NCI-H82 treated with DMSO at 0.1 percent for 48 hours (cell line): ENCODE measurements around the gene AP3B1.

ENCODE experiments used
- DNase-seq: peaks from one replicate; lab custom pipeline; 2025; ENCODE audit not compliant: unreplicated experiment; lab: John Stamatoyannopoulos, UW

AP3B1 gene

GRCh38 chr5:78293851-78294247 lies 649 bp downstream of the AP3B1 start:
- no peak for DNase-seq

GRCh38 chr5:78291687-78292086 lies 2.8 kb downstream of the AP3B1 start:
- DNase-seq = no peak

- no peak for DNase-seq
These were observed 4.6 kb downstream of the AP3B1 start for GRCh38 chr5:78289911-78290310.

GRCh38 chr5:78288246-78288645 lies 6.3 kb downstream of the AP3B1 start:
- no peak for DNase-seq

GRCh38 chr5:78287833-78288232 lies 6.7 kb downstream of the AP3B1 start:
- no peak for DNase-seq

GRCh38 chr5:78287169-78287568 lies 7.3 kb downstream of the AP3B1 start:
- DNase-seq = no peak

- no peak for DNase-seq
These were observed 8.2 kb downstream of the AP3B1 start for GRCh38 chr5:78286290-78286689.

GRCh38 chr5:78283802-78284201 lies 10.7 kb downstream of the AP3B1 start:
- no peak for DNase-seq

GRCh38 chr5:78283105-78283504 lies 11.4 kb downstream of the AP3B1 start:
- no peak for DNase-seq

- DNase-seq = no peak
These were observed 14.2 kb downstream of the AP3B1 start for GRCh38 chr5:78280261-78280660.

GRCh38 chr5:78279194-78279593 lies 15.3 kb downstream of the AP3B1 start:
- no peak for DNase-seq

GRCh38 chr5:78277715-78278114 lies 16.8 kb downstream of the AP3B1 start:
- no peak for DNase-seq

GRCh38 chr5:78275998-78276543 lies 18.4 kb downstream of the AP3B1 start:
- no peak for DNase-seq

- DNase-seq = no peak
These were observed 19.8 kb downstream of the AP3B1 start for GRCh38 chr5:78274540-78275197.

- DNase-seq = no peak
These were observed 21.1 kb downstream of the AP3B1 start for GRCh38 chr5:78273436-78273835.

GRCh38 chr5:78271766-78272165 lies 22.7 kb downstream of the AP3B1 start:
- DNase-seq = no peak

- no peak for DNase-seq
These were observed 25.3 kb downstream of the AP3B1 start for GRCh38 chr5:78269088-78269703.

GRCh38 chr5:78268356-78268755 lies 26.1 kb downstream of the AP3B1 start:
- no peak for DNase-seq

GRCh38 chr5:78265163-78265562 lies 29.3 kb downstream of the AP3B1 start:
- no peak for DNase-seq

- DNase-seq = no peak
These were observed 29.9 kb downstream of the AP3B1 start for GRCh38 chr5:78264600-78264999.

- no peak for DNase-seq
These were observed 33.7 kb downstream of the AP3B1 start for GRCh38 chr5:78260771-78261170.

- DNase-seq = no peak
These were observed 41.3 kb downstream of the AP3B1 start for GRCh38 chr5:78253201-78253600.

- no peak for DNase-seq
These were observed 41.8 kb downstream of the AP3B1 start for GRCh38 chr5:78252715-78253114.
